ENCODE measurements around the gene C9orf72.

C9orf72 gene

DNA sequence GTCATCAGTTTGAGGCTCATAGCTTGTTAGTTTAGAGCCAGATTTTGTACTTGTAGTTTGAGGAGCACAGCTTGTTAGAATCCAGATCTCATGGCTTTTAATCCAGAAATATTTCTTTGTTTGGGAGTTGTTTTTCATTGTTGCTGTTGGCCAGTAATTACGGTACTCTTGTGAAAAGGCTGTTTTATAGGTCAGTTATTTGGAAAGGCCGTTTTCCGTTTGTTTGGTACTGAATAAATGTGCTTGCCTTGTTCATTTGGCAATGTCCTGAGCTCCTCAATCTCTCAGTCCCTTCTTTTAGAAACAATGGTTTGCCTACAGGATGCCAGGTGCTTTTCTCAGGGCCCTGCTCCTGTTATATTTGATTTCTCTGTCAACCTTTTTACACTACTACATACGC, 39.1 kb downstream of the C9orf72 start:
- Histone ChIP-seq H3K27me3 (replicated peaks; ENCODE audit: control insufficient read depth, insufficient read depth, low read length, poor library complexity, severe bottlenecking) (no peaks in the 10 kb centered on the region), H3K4me1 (ENCODE audit: control insufficient read depth, insufficient read depth, low read length, poor library complexity, severe bottlenecking) (no peaks in the 10 kb centered on the region), H3K9me3 (ENCODE audit: control insufficient read depth, low read length) (no peaks in the 10 kb centered on the region), H3K4me3 (ENCODE audit: insufficient read depth, low read depth, low read length, poor library complexity, severe bottlenecking) (no peak overlapping the region), H3K36me3 (ENCODE audit: control insufficient read depth, insufficient read depth, low read length) (no peaks in the 10 kb centered on the region), H3K27ac (ENCODE audit: insufficient read depth, low read length, poor library complexity, severe bottlenecking) (no peak overlapping the region)
- DNase-seq, result no peak

DNA sequence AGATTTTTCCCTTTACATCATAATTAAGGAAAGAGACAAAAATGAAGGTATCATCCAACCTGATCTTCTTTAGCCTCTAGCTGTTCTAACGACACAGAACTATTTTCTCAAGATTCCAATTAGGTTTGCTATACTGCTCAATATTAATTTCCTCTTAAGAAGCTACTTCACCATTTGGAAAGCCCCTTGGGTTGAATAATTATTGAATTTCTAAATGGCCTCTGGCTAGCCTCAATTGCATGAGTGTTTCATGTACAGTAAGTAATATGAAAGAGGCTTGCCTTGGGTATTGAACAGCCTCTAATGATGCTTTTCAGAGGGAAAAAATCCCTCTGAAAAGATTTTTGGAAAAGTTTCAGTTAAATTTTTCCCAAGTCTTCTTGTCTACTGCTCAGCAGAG, 40.0 kb downstream of the C9orf72 start:
- Histone ChIP-seq H3K36me3 (ENCODE audit: control insufficient read depth, insufficient read depth, low read length) (no peaks in the 10 kb centered on the region), H3K4me1 (ENCODE audit: control insufficient read depth, insufficient read depth, low read length, poor library complexity, severe bottlenecking) (peaks cover 5% of the 10 kb centered on the region), H3K27me3 (replicated peaks; ENCODE audit: control insufficient read depth, insufficient read depth, low read length, poor library complexity, severe bottlenecking) (no peaks in the 10 kb centered on the region), H3K27ac (ENCODE audit: insufficient read depth, low read length, poor library complexity, severe bottlenecking) (no peak overlapping the region), H3K9me3 (ENCODE audit: control insufficient read depth, low read length) (no peaks in the 10 kb centered on the region), H3K4me3 (ENCODE audit: insufficient read depth, low read depth, low read length, poor library complexity, severe bottlenecking) (no peak overlapping the region)
- DNase-seq, result no peak

DNA sequence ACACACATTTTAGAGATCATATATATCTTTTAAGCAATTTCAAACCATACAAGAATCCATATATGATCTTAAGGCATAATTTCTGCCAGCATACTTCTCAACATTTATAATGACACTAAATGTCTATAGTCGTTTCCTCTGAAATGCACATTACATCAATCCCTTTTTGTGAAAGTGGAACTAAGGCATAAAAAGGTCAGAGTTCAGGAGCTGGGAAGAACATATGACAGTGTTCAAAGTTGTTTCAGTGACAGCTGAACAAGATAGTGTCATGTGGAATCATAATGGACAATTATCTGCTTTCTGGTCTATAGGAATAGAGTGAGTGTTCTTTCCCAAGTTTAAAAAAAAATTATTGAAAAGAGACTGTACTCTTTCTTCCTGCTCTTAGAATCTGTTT, 41.2 kb downstream of the C9orf72 start:
- DNase-seq, result no peak
- H3K36me3 ChIP-seq (ENCODE audit: control insufficient read depth, insufficient read depth, low read length), result no peaks in the 10 kb centered on the region
- H3K4me3 ChIP-seq (ENCODE audit: insufficient read depth, low read depth, low read length, poor library complexity, severe bottlenecking), result no peak overlapping the region
- H3K9me3 ChIP-seq (ENCODE audit: control insufficient read depth, low read length), result no peaks in the 10 kb centered on the region
- H3K4me1 ChIP-seq (ENCODE audit: control insufficient read depth, insufficient read depth, low read length, poor library complexity, severe bottlenecking), result peaks cover 5% of the 10 kb centered on the region
- no peak overlapping the region for H3K27ac ChIP-seq (ENCODE audit: insufficient read depth, low read length, poor library complexity, severe bottlenecking)
- H3K27me3 ChIP-seq (replicated peaks; ENCODE audit: control insufficient read depth, insufficient read depth, low read length, poor library complexity, severe bottlenecking), result no peaks in the 10 kb centered on the region

DNA sequence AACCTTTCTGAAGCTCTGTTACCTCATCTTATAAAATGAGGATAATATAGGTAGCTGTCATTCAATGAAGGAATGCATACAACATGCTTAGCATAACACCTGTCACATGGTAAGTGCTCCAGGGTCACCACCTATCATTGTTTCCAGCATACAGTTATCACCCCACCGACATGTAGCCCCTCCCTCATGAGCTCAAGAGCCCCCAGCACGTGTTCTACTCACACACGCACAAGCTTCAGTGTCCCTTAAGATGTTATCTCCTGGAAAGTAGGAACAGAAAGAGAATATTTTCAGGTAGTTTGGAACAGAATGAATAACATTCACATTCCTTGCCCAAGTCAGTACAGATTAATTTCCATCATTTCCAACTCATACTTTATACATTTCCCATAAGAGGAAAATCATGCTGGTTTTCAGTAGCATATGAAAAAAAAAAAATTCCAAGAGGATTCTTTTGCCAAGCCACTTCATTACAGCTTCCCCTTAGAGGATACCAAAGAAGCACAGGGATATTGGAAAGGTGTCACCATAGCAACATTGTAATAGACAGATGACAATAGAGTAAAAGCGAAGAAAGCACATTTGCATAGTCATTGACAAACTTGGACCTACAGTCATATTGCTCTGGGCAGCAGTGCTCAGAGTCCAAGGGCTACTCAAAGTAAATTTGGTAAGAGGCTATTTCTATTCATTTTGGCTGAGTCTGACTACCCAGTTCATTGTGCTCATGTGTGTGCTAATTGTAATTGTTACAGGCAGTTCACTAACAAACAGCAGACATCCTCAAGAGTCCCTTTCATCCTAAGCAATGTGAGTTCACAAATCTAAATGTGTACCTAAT, 42.1 kb downstream of the C9orf72 start:
- H3K4me1 ChIP-seq (ENCODE audit: control insufficient read depth, insufficient read depth, low read length, poor library complexity, severe bottlenecking), result peaks cover 5% of the 10 kb centered on the region

DNA sequence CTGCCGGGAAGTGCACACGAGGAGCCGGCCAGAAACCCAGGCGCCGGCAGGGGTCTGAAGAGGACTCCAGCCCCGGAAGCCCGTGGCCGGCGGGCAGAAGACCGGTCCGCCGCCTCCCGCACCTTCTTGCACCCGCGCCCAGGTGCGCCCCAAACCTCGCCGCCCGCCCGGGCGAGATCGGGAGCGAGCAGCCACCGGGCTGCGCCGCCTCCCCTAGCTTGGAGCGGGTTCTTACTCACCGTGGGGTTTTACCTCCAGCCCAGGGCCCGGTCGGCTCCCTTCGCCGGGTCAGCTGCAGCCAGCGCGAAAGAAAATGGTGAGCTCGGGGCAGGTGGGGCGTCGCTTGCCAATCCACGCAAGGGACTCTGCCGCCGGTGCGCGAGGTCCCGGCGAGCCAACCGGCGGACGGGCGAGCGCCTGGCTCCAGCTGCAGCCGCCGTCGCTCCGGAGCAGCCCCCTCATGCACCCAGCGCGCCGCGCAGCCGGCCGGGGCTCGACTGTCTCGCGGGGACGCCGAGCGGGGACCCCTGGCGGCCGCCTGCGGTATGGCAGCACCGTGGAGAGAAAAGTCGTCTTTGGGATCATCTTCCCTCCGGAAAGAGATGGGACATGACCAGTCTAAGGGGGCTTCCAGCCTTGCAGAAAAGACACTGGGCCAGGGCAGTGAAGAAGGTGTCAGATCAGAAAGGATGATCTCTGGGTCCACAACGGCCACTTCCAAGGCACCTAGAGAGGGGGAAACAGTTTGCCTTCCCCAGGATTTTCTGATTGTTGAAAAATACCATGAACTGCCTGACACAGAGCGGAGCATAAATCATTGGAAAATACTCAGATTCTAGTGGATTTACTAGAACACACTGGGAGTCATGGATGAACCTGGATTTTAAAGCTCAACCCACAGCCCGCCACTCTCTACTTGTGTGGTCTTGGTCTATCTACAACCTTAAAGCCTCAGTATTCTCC, 43.7 kb downstream of the C9orf72 start, which contains the start of gene MOB3B:
MOB3B (minus strand) TSS at position 499 of the 963 bp plus-strand sequence. CDS start 74,264 bp downstream, outside the sequence.
- Histone ChIP-seq H3K4me3 (ENCODE audit: insufficient read depth, low read depth, low read length, poor library complexity, severe bottlenecking) (peak within 1 kb of the TSS; percentile 79), H3K27ac (ENCODE audit: insufficient read depth, low read length, poor library complexity, severe bottlenecking) (no peak within 1 kb of the TSS), H3K4me1 (ENCODE audit: control insufficient read depth, insufficient read depth, low read length, poor library complexity, severe bottlenecking) (peaks cover 5% of the 10 kb centered on the region), H3K36me3 (ENCODE audit: control insufficient read depth, insufficient read depth, low read length) (no peaks in the 10 kb centered on the region), H3K9me3 (ENCODE audit: control insufficient read depth, low read length) (no peaks in the 10 kb centered on the region), H3K27me3 (replicated peaks; ENCODE audit: control insufficient read depth, insufficient read depth, low read length, poor library complexity, severe bottlenecking) (no peaks in the 10 kb centered on the region)
- peak; percentile 15 to 58 (median 48) for DNase-seq

More for the DNA sequence above, 42.1 kb downstream of the C9orf72 start:
- no peak overlapping the region for H3K27ac ChIP-seq (ENCODE audit: insufficient read depth, low read length, poor library complexity, severe bottlenecking)
- no peak for DNase-seq
- no peaks in the 10 kb centered on the region for H3K36me3 ChIP-seq (ENCODE audit: control insufficient read depth, insufficient read depth, low read length)
- H3K27me3 ChIP-seq (replicated peaks; ENCODE audit: control insufficient read depth, insufficient read depth, low read length, poor library complexity, severe bottlenecking), result no peaks in the 10 kb centered on the region
- H3K4me3 ChIP-seq (ENCODE audit: insufficient read depth, low read depth, low read length, poor library complexity, severe bottlenecking), result no peak overlapping the region
- H3K9me3 ChIP-seq (ENCODE audit: control insufficient read depth, low read length), result no peaks in the 10 kb centered on the region

DNA sequence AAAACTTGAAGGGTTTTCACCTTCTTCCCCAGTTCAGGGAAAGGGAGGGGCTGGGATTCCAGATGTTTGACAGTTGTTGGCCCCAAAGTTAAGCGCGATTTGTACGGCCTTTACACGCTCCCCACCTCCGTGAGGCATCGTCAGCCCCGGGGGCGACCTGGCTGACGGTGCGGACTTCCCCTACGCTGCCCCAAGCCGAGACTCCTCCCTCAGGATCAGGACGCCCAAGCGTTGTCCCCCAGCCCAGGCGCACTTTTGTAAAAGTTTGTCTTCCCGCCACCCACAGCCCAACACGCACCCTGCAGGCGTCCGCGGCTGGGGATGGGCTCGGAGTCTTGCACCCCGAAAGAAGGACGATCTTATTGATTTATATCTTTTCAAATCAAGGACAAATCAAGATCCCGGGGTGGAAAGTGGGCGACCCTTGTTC, 44.4 kb downstream of the C9orf72 start:
- peak overlapping the region; percentile 79 for H3K4me3 ChIP-seq (ENCODE audit: insufficient read depth, low read depth, low read length, poor library complexity, severe bottlenecking)
- no peaks in the 10 kb centered on the region for H3K27me3 ChIP-seq (replicated peaks; ENCODE audit: control insufficient read depth, insufficient read depth, low read length, poor library complexity, severe bottlenecking)
- DNase-seq, result peak; percentile 3 to 26 (median 10)
- no peak overlapping the region for H3K27ac ChIP-seq (ENCODE audit: insufficient read depth, low read length, poor library complexity, severe bottlenecking)
- no peaks in the 10 kb centered on the region for H3K36me3 ChIP-seq (ENCODE audit: control insufficient read depth, insufficient read depth, low read length)
- peaks cover 5% of the 10 kb centered on the region for H3K4me1 ChIP-seq (ENCODE audit: control insufficient read depth, insufficient read depth, low read length, poor library complexity, severe bottlenecking)
- H3K9me3 ChIP-seq (ENCODE audit: control insufficient read depth, low read length), result no peaks in the 10 kb centered on the region

DNA sequence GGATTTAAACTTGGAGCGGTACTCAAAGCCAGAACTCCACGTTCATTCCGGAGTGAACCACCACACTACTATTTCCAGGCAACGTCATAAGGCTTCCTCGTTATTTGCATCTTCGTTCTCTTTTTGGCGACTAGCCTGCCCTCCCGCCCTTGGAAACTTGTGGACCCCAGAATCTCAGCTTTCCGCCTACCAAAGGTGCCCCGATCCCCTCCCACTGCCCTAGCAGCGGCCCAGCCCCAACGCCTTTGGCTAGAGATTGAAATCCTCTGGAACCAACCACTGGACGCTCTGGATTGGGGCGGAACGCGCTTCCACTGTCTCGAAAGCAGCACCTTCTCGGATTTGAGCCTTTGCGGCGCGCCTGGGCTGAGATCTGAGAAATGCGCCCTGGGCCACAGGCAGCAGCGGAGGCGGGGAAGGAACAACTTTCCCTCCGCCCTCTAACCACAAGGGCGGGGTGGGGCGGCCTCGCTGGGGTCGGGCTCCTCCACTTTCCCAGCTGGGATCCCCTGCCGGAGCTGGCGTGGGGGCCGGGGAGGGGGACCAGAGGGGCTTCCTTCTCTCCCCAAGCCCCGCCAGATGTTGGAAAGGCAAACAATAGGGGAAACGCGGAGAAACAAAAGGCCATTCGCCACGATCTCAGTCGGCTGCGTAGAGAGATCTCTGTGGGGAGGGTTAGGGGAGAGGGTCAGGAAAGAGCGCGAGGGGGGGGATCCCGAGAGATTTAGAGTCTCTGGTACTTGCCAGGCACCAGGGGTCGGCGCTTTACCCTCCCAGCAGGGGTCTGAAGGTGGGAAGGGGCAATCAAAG, 45.0 kb downstream of the C9orf72 start:
- no peak overlapping the region for H3K27ac ChIP-seq (ENCODE audit: insufficient read depth, low read length, poor library complexity, severe bottlenecking)
- peaks cover 5% of the 10 kb centered on the region for H3K4me1 ChIP-seq (ENCODE audit: control insufficient read depth, insufficient read depth, low read length, poor library complexity, severe bottlenecking)

DNA sequence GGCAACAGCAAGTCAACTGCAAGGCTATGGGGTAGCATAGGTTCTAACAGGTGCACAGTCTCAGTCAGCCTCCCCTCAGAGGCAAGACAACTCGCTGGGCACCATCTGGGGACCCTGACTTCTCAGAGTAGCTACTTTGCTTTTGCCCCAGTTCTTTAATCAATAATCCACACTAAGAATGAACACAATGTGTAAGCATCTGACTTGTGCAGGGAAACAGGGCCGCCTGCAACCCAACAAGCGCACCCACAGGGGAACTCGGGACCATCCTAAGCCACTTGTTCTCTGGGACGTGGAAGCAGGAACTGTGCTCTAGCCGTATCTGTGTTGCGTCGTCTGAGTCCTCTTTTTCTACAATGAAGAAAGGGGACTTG, 45.6 kb downstream of the C9orf72 start:
- Histone ChIP-seq H3K9me3 (ENCODE audit: control insufficient read depth, low read length) (no peaks in the 10 kb centered on the region), H3K36me3 (ENCODE audit: control insufficient read depth, insufficient read depth, low read length) (no peaks in the 10 kb centered on the region)
- DNase-seq, result no peak

More for the DNA sequence above, 45.0 kb downstream of the C9orf72 start:
- DNase-seq, result peak in 2 of 3 donors; percentile 10 to 29
- peak overlapping the region; percentile 79 for H3K4me3 ChIP-seq (ENCODE audit: insufficient read depth, low read depth, low read length, poor library complexity, severe bottlenecking)
- no peaks in the 10 kb centered on the region for H3K9me3 ChIP-seq (ENCODE audit: control insufficient read depth, low read length)
- H3K27me3 ChIP-seq (replicated peaks; ENCODE audit: control insufficient read depth, insufficient read depth, low read length, poor library complexity, severe bottlenecking), result no peaks in the 10 kb centered on the region
- no peaks in the 10 kb centered on the region for H3K36me3 ChIP-seq (ENCODE audit: control insufficient read depth, insufficient read depth, low read length)

DNA sequence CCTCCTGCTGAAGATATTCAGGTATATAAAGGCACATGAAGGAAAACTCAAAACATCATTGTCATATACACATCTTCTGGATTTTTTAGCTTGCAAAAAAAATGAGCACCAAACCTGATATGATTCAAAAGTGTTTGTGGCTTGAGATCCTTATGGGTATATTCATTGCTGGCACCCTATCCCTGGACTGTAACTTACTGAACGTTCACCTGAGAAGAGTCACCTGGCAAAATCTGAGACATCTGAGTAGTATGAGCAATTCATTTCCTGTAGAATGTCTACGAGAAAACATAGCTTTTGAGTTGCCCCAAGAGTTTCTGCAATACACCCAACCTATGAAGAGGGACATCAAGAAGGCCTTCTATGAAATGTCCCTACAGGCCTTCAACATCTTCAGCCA, 49.0 kb downstream of the C9orf72 start, which contains the start of gene IFNK:
IFNK (plus strand) TSS at position 55 of the 400 bp plus-strand sequence; CDS start at position 102, 47 bp downstream.
- H3K27me3 ChIP-seq (replicated peaks; ENCODE audit: control insufficient read depth, insufficient read depth, low read length, poor library complexity, severe bottlenecking), result no peaks in the 10 kb centered on the region
- H3K9me3 ChIP-seq (ENCODE audit: control insufficient read depth, low read length), result no peaks in the 10 kb centered on the region
- H3K4me1 ChIP-seq (ENCODE audit: control insufficient read depth, insufficient read depth, low read length, poor library complexity, severe bottlenecking), result peaks cover 5% of the 10 kb centered on the region
- no peaks in the 10 kb centered on the region for H3K36me3 ChIP-seq (ENCODE audit: control insufficient read depth, insufficient read depth, low read length)
- H3K4me3 ChIP-seq (ENCODE audit: insufficient read depth, low read depth, low read length, poor library complexity, severe bottlenecking), result no peak within 1 kb of the TSS
- H3K27ac ChIP-seq (ENCODE audit: insufficient read depth, low read length, poor library complexity, severe bottlenecking), result no peak within 1 kb of the TSS
- DNase-seq, result no peak

More for the DNA sequence above, 45.6 kb downstream of the C9orf72 start:
- Histone ChIP-seq H3K4me3 (ENCODE audit: insufficient read depth, low read depth, low read length, poor library complexity, severe bottlenecking) (peak overlapping the region; percentile 79), H3K4me1 (ENCODE audit: control insufficient read depth, insufficient read depth, low read length, poor library complexity, severe bottlenecking) (peaks cover 5% of the 10 kb centered on the region), H3K27me3 (replicated peaks; ENCODE audit: control insufficient read depth, insufficient read depth, low read length, poor library complexity, severe bottlenecking) (no peaks in the 10 kb centered on the region), H3K27ac (ENCODE audit: insufficient read depth, low read length, poor library complexity, severe bottlenecking) (no peak overlapping the region)

Data from effector memory CD4-positive, alpha-beta T cell (primary cell).